ENCODE data around the gene SH3BP2.

SH3BP2 gene

GRCh38 chr4:2811830-2812611 is 19.1 kb downstream of the SH3BP2 start:
- peak overlapping the region; percentile 94 for H3K4me3 ChIP-seq (ENCODE audit: low read depth, low read length)

GRCh38 chr4:2812612-2813354 is 19.9 kb downstream of the SH3BP2 start:
- TF ChIP-seq MAX (IDR thresholded peaks at IDR 0.05; ENCODE audit: low read depth, low read length) (no peak), MYC (IDR thresholded peaks at IDR 0.05; ENCODE audit: low read depth, low read length) (no peak), POLR2A (IDR thresholded peaks at IDR 0.05; ENCODE audit: extremely low read depth, insufficient read length) (no peak), CTCF (IDR thresholded peaks at IDR 0.05; ENCODE audit: low read depth, low read length) (no peak)
- H3K4me3 ChIP-seq (ENCODE audit: low read depth, low read length) = peak overlapping the region; percentile 94
- DNase-seq (ENCODE audit: low read depth) = peak; percentile 68

More at GRCh38 chr4:2811830-2812611, 19.1 kb downstream of the SH3BP2 start:
- TF ChIP-seq MAX (IDR thresholded peaks at IDR 0.05; ENCODE audit: low read depth, low read length) (peak; percentile 91), MYC (IDR thresholded peaks at IDR 0.05; ENCODE audit: low read depth, low read length) (peak; percentile 92), CTCF (IDR thresholded peaks at IDR 0.05; ENCODE audit: low read depth, low read length) (no peak), POLR2A (IDR thresholded peaks at IDR 0.05; ENCODE audit: extremely low read depth, insufficient read length) (peak; percentile 79)
- DNase-seq (ENCODE audit: low read depth) = peak; percentile 99

- H3K4me3 ChIP-seq (ENCODE audit: low read depth, low read length) = peak overlapping the region; percentile 94
- no peak for TF ChIP-seq POLR2A (IDR thresholded peaks at IDR 0.05; ENCODE audit: extremely low read depth, insufficient read length)
- TF ChIP-seq MAX (IDR thresholded peaks at IDR 0.05; ENCODE audit: low read depth, low read length) = no peak
- no peak for TF ChIP-seq CTCF (IDR thresholded peaks at IDR 0.05; ENCODE audit: low read depth, low read length)
- no peak for TF ChIP-seq MYC (IDR thresholded peaks at IDR 0.05; ENCODE audit: low read depth, low read length)
- no peak for DNase-seq (ENCODE audit: low read depth)
These were observed 20.8 kb downstream of the SH3BP2 start for GRCh38 chr4:2813446-2814405.

- no peak for DNase-seq (ENCODE audit: low read depth)
- TF ChIP-seq CTCF (IDR thresholded peaks at IDR 0.05; ENCODE audit: low read depth, low read length) (no peak), POLR2A (IDR thresholded peaks at IDR 0.05; ENCODE audit: extremely low read depth, insufficient read length) (no peak), MAX (IDR thresholded peaks at IDR 0.05; ENCODE audit: low read depth, low read length) (no peak), MYC (IDR thresholded peaks at IDR 0.05; ENCODE audit: low read depth, low read length) (no peak)
- no peak overlapping the region for H3K4me3 ChIP-seq (ENCODE audit: low read depth, low read length)
These were observed 21.9 kb downstream of the SH3BP2 start for GRCh38 chr4:2814627-2815270.

All from NB4 (cell line).